ENCODE results near the gene SLC25A44. TPM values are rescaled to one million over a fixed set of nuclear protein-coding genes. Genes with fewer than 3 reads are reported as not detected.
A peak's percentile ranks its signal among the peaks of the same experiment; 100 is the strongest.

The SLC25A44 gene, protein sequence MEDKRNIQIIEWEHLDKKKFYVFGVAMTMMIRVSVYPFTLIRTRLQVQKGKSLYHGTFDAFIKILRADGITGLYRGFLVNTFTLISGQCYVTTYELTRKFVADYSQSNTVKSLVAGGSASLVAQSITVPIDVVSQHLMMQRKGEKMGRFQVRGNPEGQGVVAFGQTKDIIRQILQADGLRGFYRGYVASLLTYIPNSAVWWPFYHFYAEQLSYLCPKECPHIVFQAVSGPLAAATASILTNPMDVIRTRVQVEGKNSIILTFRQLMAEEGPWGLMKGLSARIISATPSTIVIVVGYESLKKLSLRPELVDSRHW
- total RNA-seq: 15.3 TPM
- long read RNA-seq, partial matches to known transcripts: 0 of 2 reads
- long read RNA-seq, other reads (novel, unspliced or antisense): 2 of 2 reads

- intact Hi-C loops (cut with micrococcal nuclease): no loop called here
- ATAC-seq: peak; percentile 99
Measured at GRCh38 chr1:156193488-156194299, at the start of gene SLC25A44. Gene SLC25A44 (plus strand): TSS chr1:156194104. CDS start chr1:156199848, 5,744 bp downstream.

DNA sequence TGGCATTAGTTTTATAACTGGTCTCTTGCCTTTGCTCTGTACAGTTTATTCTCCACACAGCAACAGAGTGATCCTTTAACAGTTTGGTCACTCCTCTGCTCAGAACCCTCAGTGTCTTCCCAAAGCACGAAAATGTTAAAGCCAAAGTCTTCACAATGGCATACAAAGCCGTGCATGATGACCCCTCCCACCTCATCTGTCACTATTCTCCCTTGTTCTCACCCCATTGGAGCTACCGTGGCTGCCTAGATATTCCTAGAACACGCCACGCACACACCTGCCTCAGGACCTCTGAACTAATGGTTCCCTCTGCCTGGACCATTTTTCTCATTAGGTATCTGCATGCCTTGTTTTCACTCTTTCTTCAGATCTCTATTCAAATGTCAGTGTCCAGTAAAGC, 49.2 kb upstream of the SLC25A44 start:
- intact Hi-C loops (cut with micrococcal nuclease): loop anchor here (10.0 kb wide), 1 partner anchor 80 kb away; no protein-coding TSS in a partner anchor
- DNase-seq (no peak), ATAC-seq (no peak)

More at GRCh38 chr1:156193488-156194299, at the start of gene SLC25A44:
- peak; percentile 94 for DNase-seq

- no peak for ATAC-seq
- no peak for DNase-seq
Measured at GRCh38 chr1:156145650-156146019, 48.3 kb upstream of the SLC25A44 start.

DNA sequence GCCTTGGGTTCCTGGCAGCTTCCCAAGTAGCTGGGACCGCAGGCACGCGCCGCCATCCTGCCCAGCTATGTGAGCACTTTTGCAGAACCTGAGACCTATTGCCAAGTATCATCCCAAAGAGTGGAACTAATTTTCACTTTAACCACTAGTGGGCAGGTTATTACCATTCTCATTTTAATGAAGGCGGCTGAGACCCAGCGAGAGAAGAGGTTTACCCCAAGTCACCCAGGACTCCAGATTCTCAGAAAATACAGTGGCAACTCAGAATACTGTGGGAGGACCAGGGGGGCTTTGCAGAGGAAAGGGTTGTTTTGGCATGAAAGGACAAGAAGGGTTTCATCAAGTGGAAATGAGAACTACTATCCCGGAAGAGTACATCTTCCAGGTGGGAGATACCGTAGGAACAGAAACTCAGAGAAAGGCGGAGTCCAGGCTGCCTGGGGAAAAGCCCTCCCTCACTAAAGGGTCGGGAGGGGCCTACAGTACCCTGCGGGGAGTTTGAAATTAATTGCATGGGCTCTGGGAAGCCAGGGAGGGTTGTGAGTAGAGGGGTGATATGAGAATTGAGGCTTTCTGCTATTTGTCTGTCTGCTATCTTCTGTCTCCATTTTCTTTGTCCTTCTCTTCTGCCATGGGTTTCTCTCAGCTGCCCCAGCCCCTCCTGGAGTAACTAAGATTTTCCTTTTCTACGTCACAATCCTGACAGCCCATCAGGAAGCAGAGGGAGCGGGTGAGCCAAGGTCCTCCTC, 47.7 kb upstream of the SLC25A44 start:
- DNase-seq (peak; percentile 81), ATAC-seq (peak; percentile 68)
- intact Hi-C loops (cut with micrococcal nuclease): loop anchor here (10.0 kb wide), 1 partner anchor 79 kb away; no protein-coding TSS in a partner anchor

More at GRCh38 chr1:156145650-156146019, 48.3 kb upstream of the SLC25A44 start:
- intact Hi-C loops (cut with micrococcal nuclease): loop anchor here (10.0 kb wide), 1 partner anchor 79 kb away; no protein-coding TSS in a partner anchor

GRCh38 chr1:156146769-156147405, 47.0 kb upstream of the SLC25A44 start:
- ATAC-seq: peak; percentile 6
- intact Hi-C loops (cut with micrococcal nuclease): loop anchor here (10.0 kb wide), 1 partner anchor 78 kb away; no protein-coding TSS in a partner anchor
- DNase-seq: no peak

DNA sequence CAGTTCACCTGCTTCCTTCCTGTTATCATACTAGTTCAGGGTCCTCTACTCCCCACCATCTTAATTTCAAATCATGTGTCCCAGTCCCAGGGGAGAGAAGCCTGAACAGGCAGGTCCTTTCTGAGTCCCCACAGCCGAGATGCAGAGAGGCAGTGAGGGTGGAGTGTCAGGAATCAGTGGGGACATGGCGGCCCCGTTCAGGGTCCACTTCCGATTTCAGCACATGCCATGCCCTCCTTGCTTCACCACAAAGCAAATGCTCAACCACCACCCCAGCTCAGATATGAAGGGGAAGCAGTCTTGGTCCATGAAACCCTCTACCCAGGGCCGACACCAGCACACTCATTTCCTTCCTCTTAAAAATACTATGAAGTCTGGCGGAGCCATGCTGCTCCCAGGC, 45.7 kb upstream of the SLC25A44 start:
- ATAC-seq (peak; percentile 9), DNase-seq (no peak)
- intact Hi-C loops (cut with micrococcal nuclease): loop anchor here (10.0 kb wide), 1 partner anchor 77 kb away; no protein-coding TSS in a partner anchor

GRCh38 chr1:156149374-156150332, 44.3 kb upstream of the SLC25A44 start:
- ATAC-seq: no peak
- intact Hi-C loops (cut with micrococcal nuclease): loop anchor here (10.0 kb wide), 1 partner anchor 75 kb away; no protein-coding TSS in a partner anchor

DNA sequence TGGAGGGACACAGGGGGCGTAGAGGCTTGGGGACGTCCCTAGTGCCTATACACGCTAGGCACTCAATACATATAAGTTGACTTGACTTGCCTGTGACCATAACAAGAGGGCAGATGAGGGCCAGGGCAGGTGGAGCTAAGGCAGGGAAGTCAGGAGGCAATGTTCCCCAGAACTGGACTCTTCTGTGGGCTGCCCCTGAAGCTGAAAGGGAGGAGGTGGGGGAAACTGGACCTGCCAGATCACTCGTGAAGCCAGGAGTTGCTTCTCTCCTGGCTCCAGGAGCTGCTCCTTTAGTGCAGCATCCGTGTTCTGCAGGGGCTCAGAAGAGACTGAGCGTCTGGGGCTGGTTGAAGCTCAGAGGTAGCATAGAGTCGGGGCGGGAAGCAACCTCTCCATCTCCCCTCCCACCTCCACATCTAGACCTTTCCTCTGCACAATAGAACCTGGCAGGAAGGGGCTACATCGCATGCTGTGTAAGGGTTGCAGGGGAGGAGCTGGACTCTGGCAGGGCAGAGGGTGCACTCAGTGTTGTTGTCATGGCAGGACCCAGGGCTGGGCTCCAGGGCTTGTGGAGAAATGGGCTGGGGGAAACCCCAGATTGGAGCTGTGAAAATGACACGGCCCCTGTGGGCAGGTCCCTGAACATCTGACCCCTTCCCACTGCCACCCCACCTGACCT, 43.4 kb upstream of the SLC25A44 start:
- DNase-seq (no peak), ATAC-seq (no peak)
- intact Hi-C loops (cut with micrococcal nuclease): no loop called here

More at GRCh38 chr1:156149374-156150332, 44.3 kb upstream of the SLC25A44 start:
- DNase-seq: no peak

DNA sequence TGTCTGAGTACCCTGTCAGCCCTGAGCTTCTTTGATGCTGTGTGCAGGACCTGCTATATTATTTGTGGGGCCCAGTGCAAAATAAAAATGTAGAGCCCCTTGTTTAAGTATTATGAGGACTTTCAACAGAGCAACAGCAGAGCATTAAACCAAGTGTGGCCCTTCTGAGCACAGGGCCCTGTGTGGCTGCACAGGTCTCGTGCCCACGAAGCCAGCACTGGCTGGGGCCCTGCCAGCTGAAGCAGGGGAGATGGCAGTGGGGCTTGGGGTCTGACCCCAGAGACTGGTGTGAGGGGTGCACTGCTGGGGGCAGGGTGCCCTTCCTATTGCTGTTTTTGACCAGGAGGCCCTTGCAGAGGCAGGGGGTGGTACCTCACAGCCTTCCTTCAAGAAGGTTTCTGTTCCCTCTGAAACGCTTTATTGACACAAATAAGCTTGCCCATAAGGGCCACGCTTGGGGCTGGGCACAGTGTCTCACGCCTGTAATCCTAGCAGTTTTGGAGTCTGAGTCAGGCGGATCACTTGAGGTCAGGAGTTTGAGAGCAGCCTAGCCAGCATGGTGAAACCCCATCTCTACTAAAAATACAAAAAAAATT, 42.7 kb upstream of the SLC25A44 start:
- intact Hi-C loops (cut with micrococcal nuclease): no loop called here
- ATAC-seq (no peak), DNase-seq (no peak)

GRCh38 chr1:156152628-156153027, 41.3 kb upstream of the SLC25A44 start:
- ATAC-seq (no peak), DNase-seq (no peak)
- intact Hi-C loops (cut with micrococcal nuclease): no loop called here

DNA sequence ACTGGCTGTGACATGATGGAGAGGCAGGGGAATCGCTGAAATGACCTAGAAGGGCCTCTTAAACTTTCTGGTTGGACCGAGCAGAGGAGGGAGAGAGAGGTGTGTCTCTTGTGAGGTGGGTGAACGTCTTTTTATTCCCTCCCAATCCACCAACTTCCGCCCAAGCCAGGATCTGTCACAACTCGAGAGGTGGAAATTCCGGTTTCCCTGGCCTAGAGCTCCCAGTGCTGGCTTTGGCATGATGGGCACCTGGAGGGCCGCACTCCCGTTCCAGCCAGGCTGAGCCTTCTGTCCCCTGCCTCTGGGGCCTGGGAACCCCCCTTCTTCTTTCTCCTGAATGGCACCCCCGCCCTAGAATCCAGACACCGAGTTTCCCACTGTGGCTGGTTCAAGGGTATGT, 40.5 kb upstream of the SLC25A44 start, which contains the start of gene SEMA4A:
SEMA4A (plus strand) TSS at position 224 of the 400 bp plus-strand sequence. CDS start 994 bp downstream, outside the sequence.
- no peak for DNase-seq
- no peak for ATAC-seq
- intact Hi-C loops (cut with micrococcal nuclease): no loop called here

DNA sequence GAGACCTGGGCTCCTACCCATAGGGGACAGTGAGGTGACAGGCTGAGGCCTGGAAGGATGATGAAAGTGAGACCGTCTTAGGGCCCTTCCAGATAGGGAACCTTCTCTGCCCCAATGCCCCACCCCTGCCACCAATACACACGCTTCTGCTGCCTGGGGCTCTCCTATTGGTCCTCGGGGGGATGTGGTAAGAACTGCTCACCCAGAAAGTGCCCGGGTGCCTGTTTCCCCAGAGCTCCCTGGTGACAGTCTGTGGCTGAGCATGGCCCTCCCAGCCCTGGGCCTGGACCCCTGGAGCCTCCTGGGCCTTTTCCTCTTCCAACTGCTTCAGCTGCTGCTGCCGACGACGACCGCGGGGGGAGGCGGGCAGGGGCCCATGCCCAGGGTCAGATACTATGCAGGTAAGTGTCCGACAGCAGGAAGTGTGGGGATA, 39.6 kb upstream of the SLC25A44 start:
- ATAC-seq: peak; percentile 62
- no peak for DNase-seq
- intact Hi-C loops (cut with micrococcal nuclease): no loop called here

GRCh38 chr1:156155756-156156510, 38.0 kb upstream of the SLC25A44 start:
- DNase-seq (no peak), ATAC-seq (no peak)
- intact Hi-C loops (cut with micrococcal nuclease): no loop called here

DNA sequence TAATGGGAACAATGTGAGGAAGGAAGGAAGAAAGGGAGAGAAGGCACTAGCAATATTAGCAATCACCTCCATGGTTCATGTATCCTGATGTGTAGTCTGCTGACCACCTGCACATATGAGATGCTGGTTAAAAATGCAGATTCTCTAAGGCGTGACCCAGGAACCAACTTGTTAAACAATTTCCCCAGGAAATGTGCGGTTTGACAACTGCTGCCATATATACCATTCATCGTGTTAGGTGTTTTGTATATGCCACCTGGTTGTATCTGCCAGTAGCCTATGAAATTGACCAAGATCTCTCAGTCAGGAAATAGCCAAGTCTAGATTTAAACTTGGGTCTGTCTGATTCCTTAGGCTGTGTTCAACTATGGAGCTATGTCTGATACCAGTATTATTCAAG, 36.4 kb upstream of the SLC25A44 start:
- DNase-seq (no peak), ATAC-seq (no peak)
- intact Hi-C loops (cut with micrococcal nuclease): no loop called here

DNA sequence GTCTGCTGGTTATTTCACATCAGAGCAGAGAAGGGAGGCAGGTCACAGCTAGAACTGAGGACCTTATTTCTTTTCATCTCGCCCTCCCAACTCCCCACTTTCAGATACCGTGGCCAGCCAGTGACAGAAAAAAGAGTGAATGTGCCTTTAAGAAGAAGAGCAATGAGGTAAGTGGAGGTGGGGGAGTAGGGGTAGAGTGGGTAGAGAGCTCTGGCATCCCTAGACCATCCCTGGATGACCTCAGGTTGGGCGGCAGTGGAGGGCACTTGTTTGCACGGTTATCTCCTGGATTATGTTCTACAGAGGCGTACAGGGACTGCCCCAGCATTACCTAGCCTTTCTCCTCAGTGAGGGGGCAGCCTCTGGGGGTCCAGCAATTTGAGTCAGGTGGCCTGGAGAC, 35.9 kb upstream of the SLC25A44 start:
- intact Hi-C loops (cut with micrococcal nuclease): no loop called here
- ATAC-seq (no peak), DNase-seq (no peak)

Measured in left ventricle myocardium superior (tissue), 1 donor.